ENCODE measurements around the gene NKD2. TPM values are rescaled to one million over a fixed set of nuclear protein-coding genes. Genes with fewer than 3 reads are reported as not detected.

Gene NKD2
- total and polyA plus RNA-seq, 2 experiments from 2014 or later: not detected

DNA sequence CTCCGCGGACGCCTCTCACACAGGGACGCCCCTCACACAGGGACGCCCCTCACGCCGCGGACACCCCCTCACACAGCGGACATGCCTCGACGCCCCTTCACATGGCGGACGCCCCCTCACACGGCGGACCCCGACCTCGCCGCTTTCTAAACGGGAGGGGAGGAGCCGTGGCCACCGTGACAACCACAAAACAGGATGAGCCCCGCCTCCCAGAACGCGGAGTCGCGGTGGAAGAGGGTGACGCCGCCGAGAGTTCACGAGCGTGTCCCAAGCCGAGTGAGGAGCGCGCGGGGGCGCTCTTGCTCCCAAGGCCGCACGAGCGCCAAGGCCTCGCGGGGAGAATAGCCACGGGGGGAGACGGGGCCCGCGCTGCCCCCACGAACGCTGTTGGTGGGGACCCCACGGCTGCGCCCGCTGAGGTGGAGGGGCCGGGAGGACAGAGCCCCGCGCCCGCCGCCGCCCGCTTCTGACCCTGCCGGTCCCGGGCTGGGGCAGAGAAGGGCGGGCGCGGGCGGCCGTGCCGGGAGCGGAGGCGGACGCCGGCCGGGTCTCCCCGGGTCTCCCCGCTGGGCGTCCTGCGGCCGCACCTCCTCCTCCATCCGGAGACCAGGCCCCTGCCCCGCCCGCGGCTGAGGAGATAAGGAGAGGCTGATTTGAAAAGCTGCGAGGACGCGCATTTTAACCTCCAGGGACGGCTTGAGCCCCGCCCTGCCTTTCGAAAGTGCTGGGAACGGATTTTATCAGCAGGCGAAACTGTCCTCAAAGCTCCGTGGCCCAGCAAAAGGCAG is 3.9 kb upstream of the NKD2 start:
- Histone ChIP-seq H3K4me2 (ENCODE audit: unreplicated experiment) (peak overlapping the region; percentile 65), H3K9me2 (ENCODE audit: insufficient read depth) (no peaks in the 10 kb centered on the region), H3K9ac (peak overlapping the region; percentile 26; the same call in 1 of the 2 replicates), H3K27me3 (replicated peaks; ENCODE audit: insufficient read depth) (peaks cover 27% of the 10 kb centered on the region), H3F3A (ENCODE audit: insufficient read depth) (no peaks in the 10 kb centered on the region), H2AFZ (peak overlapping the region; percentile 72), H3K79me2 (ENCODE audit: insufficient read depth) (no peaks in the 10 kb centered on the region), H3K4me3 (peak overlapping the region; percentile 69), H3K36me3 (ENCODE audit: low read depth) (no peaks in the 10 kb centered on the region), H3K27ac (no peak overlapping the region), H4K20me1 (ENCODE audit: insufficient read depth) (no peaks in the 10 kb centered on the region), H3K9me3 (ENCODE audit: low read depth) (no peaks in the 10 kb centered on the region), H3K4me1 (ENCODE audit: insufficient read depth) (no peaks in the 10 kb centered on the region)
- TF ChIP-seq EZH2phosphoT487 (IDR thresholded peaks at IDR 0.05; ENCODE audit: insufficient read depth, low read depth): no peak
- TF ChIP-seq EZH2 (IDR thresholded peaks at IDR 0.05; ENCODE audit: insufficient read depth, poor library complexity, severe bottlenecking): no peak
- DNase-seq: peak; percentile 72
- 2 to 3% methylated on average over 52 to 84 of the region's 88 CpGs for WGBS, 2 experiments (ENCODE audit: low coverage in 1 of 2, low lambda C conversion rate in 2 of 2, missing lambda C conversion rate in 2 of 2)
- in situ Hi-C loops (cut with MboI): no loop called here

DNA sequence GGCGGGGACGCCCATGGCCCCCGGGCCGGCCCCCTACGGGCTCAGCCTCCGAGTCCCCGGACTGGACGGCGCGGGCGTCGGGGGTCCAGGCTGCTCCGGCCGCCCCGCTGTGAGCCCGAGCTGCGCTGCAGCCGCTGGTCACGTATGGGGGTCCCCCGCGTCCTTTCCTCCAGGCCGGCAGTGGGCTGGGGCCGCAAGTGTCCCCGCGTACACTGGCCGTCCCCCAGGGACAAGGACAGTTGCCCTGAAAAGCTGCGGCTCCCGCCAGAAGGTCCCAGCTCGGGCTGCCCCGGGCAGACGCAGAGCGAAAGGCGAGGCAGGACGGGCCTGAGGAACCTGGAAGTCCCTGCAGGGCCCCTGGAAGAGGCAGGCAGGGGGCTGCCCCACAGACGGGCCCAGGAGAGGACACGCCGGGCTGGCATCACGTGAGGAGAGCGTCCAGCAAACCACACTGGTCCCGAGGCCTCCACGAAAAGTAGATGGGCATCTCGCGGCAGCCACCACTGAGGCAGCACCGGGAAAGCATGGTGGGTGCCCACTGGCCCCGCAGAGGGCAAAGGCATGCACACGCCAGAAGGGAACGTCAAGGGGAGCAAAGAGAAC is 3.3 kb upstream of the NKD2 start:
- Histone ChIP-seq H3K27ac (no peak overlapping the region), H4K20me1 (ENCODE audit: insufficient read depth) (no peaks in the 10 kb centered on the region), H3K4me3 (peak overlapping the region; percentile 69; the same call in 1 of the 2 replicates), H3K4me2 (ENCODE audit: unreplicated experiment) (peak overlapping the region; percentile 65), H3F3A (ENCODE audit: insufficient read depth) (no peaks in the 10 kb centered on the region), H3K9ac (no peak overlapping the region), H3K27me3 (replicated peaks; ENCODE audit: insufficient read depth) (peaks cover 34% of the 10 kb centered on the region), H3K9me3 (ENCODE audit: low read depth) (no peaks in the 10 kb centered on the region), H3K4me1 (ENCODE audit: insufficient read depth) (no peaks in the 10 kb centered on the region), H3K36me3 (ENCODE audit: low read depth) (no peaks in the 10 kb centered on the region), H2AFZ (peak overlapping the region; percentile 72; the same call in 1 of the 2 replicates), H3K9me2 (ENCODE audit: insufficient read depth) (no peaks in the 10 kb centered on the region), H3K79me2 (ENCODE audit: insufficient read depth) (no peaks in the 10 kb centered on the region)
- in situ Hi-C loops (cut with MboI): no loop called here
- no peak for DNase-seq
- 60 to 72% methylated on average over 35 to 47 of the region's 47 CpGs for WGBS, 2 experiments (ENCODE audit: low coverage in 1 of 2, low lambda C conversion rate in 2 of 2, missing lambda C conversion rate in 2 of 2)
- TF ChIP-seq EZH2 (IDR thresholded peaks at IDR 0.05; ENCODE audit: insufficient read depth, poor library complexity, severe bottlenecking) (no peak), EZH2phosphoT487 (IDR thresholded peaks at IDR 0.05; ENCODE audit: insufficient read depth, low read depth) (no peak)

DNA sequence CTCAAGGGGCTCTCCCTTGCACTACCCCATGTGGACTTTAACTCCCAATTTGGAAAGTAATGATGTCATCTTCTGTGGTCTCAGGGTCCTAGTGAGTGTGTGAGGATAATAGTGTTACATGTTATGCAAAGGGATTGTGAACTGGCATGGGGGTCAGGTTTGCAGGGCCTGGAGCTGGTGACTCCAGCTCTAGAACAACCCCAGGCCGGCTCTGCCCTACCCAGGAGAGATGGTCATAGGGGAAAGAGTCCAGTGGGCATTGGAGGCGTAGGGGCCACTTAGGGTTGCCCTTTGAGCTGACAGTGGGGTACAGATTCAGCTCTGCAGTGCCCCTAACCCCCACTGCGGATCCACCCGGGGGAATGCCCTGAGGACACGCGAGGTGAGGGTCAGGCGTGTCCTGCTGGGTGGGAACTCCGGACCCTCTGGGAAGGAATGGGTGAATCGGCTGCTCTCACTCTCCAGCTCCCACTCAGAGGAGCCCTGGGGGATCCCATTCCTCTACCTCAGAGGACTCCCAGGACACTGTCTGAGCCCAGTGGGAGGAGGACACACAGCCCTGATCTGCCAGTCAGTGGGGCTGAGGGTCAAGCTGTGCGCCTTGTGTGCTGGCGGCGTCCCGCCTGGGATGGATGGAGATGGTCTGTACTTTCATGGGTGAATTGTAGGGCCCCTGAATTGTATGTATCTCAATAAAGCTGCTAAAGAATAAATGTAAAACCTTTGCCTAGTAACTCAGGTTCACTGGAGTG is 2.5 kb upstream of the NKD2 start:
- H3F3A ChIP-seq (ENCODE audit: insufficient read depth): no peaks in the 10 kb centered on the region
- no peaks in the 10 kb centered on the region for H3K79me2 ChIP-seq (ENCODE audit: insufficient read depth)
- TF ChIP-seq EZH2phosphoT487 (IDR thresholded peaks at IDR 0.05; ENCODE audit: insufficient read depth, low read depth) (no peak), EZH2 (IDR thresholded peaks at IDR 0.05; ENCODE audit: insufficient read depth, poor library complexity, severe bottlenecking) (no peak)
- no peak for DNase-seq
- H3K27ac ChIP-seq: no peak overlapping the region
- H3K4me2 ChIP-seq (ENCODE audit: unreplicated experiment): no peak overlapping the region
- H3K9me3 ChIP-seq (ENCODE audit: low read depth): no peaks in the 10 kb centered on the region
- no peak overlapping the region for H3K9ac ChIP-seq
- in situ Hi-C loops (cut with MboI): no loop called here
- peaks cover 40% of the 10 kb centered on the region for H3K27me3 ChIP-seq (replicated peaks; ENCODE audit: insufficient read depth)
- H2AFZ ChIP-seq: no peak overlapping the region
- whole genome bisulfite sequencing, 2 experiments (ENCODE audit: low coverage in 1 of 2, low lambda C conversion rate in 2 of 2, missing lambda C conversion rate in 2 of 2): 94 to 98% methylated on average over 12 of the region's 13 CpGs
- no peak overlapping the region for H3K4me3 ChIP-seq
- H4K20me1 ChIP-seq (ENCODE audit: insufficient read depth): no peaks in the 10 kb centered on the region
- no peaks in the 10 kb centered on the region for H3K36me3 ChIP-seq (ENCODE audit: low read depth)
- no peaks in the 10 kb centered on the region for H3K4me1 ChIP-seq (ENCODE audit: insufficient read depth)
- H3K9me2 ChIP-seq (ENCODE audit: insufficient read depth): no peaks in the 10 kb centered on the region

DNA sequence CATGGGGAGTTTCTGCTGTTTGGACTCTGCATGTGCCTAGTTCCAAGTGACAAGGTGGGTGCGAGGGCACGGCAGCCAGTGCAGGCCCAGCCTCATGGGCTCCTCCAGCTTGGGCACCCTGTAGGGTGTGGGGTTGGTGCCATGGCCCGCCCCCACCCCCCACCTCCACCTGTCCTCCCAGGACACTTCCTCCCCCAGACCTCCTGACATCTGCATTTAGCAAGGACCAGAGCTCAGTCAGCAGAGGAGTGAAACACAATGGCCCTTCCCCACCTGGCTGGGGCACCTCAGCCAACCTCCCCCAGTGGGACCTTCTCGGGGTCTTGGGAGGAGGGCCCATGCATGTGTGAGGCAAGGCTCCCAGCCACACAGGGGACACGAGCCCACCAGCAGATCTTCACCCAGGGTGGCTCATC is 1.9 kb upstream of the NKD2 start:
- DNase-seq: no peak
- Histone ChIP-seq H3K27me3 (replicated peaks; ENCODE audit: insufficient read depth) (peaks cover 45% of the 10 kb centered on the region), H3K36me3 (ENCODE audit: low read depth) (no peaks in the 10 kb centered on the region), H3K9me2 (ENCODE audit: insufficient read depth) (no peaks in the 10 kb centered on the region), H3K4me2 (ENCODE audit: unreplicated experiment) (no peak overlapping the region), H3K9me3 (ENCODE audit: low read depth) (no peaks in the 10 kb centered on the region), H3K79me2 (ENCODE audit: insufficient read depth) (no peaks in the 10 kb centered on the region), H3F3A (ENCODE audit: insufficient read depth) (no peaks in the 10 kb centered on the region), H3K27ac (no peak overlapping the region), H3K4me3 (no peak overlapping the region), H3K9ac (no peak overlapping the region), H3K4me1 (ENCODE audit: insufficient read depth) (no peaks in the 10 kb centered on the region), H4K20me1 (ENCODE audit: insufficient read depth) (no peaks in the 10 kb centered on the region), H2AFZ (no peak overlapping the region)
- TF ChIP-seq EZH2 (IDR thresholded peaks at IDR 0.05; ENCODE audit: insufficient read depth, poor library complexity, severe bottlenecking) (no peak), EZH2phosphoT487 (IDR thresholded peaks at IDR 0.05; ENCODE audit: insufficient read depth, low read depth) (no peak)
- 73 to 74% methylated on average over 5 of the region's 5 CpGs for WGBS, 2 experiments (ENCODE audit: low coverage in 1 of 2, low lambda C conversion rate in 2 of 2, missing lambda C conversion rate in 2 of 2)
- in situ Hi-C loops (cut with MboI): no loop called here
